ENCODE measurements around the gene CBX4.

CBX4 gene

GRCh38 chr17:79829004-79829403 is 10.2 kb downstream of the CBX4 start:
- no peak for DNase-seq (ENCODE audit: low read depth in 2 of 2)

- no peak for DNase-seq (ENCODE audit: low read depth in 2 of 2)
Measured at GRCh38 chr17:79826841-79827578, 12.2 kb downstream of the CBX4 start.

GRCh38 chr17:79826204-79826680 is 13.0 kb downstream of the CBX4 start:
- DNase-seq (ENCODE audit: low read depth in 2 of 2), result no peak

GRCh38 chr17:79825580-79825921 is 13.7 kb downstream of the CBX4 start:
- DNase-seq (ENCODE audit: low read depth in 2 of 2), result no peak

GRCh38 chr17:79824893-79825579 is 14.2 kb downstream of the CBX4 start:
- DNase-seq (ENCODE audit: low read depth in 2 of 2), result no peak

GRCh38 chr17:79824234-79824633 is 15.0 kb downstream of the CBX4 start:
- no peak for DNase-seq (ENCODE audit: low read depth in 2 of 2)

- no peak for DNase-seq (ENCODE audit: low read depth in 2 of 2)
Measured at GRCh38 chr17:79822583-79823124, 16.6 kb downstream of the CBX4 start.

- DNase-seq (ENCODE audit: low read depth in 2 of 2), result no peak
Measured at GRCh38 chr17:79821331-79822095, 17.7 kb downstream of the CBX4 start.

GRCh38 chr17:79820959-79821330 is 18.3 kb downstream of the CBX4 start:
- no peak for DNase-seq (ENCODE audit: low read depth in 2 of 2)

- no peak for DNase-seq (ENCODE audit: low read depth in 2 of 2)
Measured at GRCh38 chr17:79819534-79820276, 19.5 kb downstream of the CBX4 start.

- no peak for DNase-seq (ENCODE audit: low read depth in 2 of 2)
Measured at GRCh38 chr17:79819085-79819484, 20.2 kb downstream of the CBX4 start.

GRCh38 chr17:79818026-79818758 is 21.0 kb downstream of the CBX4 start:
- DNase-seq (ENCODE audit: low read depth in 2 of 2), result no peak

GRCh38 chr17:79815836-79816461 is 23.3 kb downstream of the CBX4 start:
- no peak for DNase-seq (ENCODE audit: low read depth in 2 of 2)

GRCh38 chr17:79814974-79815835 is 24.0 kb downstream of the CBX4 start:
- no peak for DNase-seq (ENCODE audit: low read depth in 2 of 2)

- DNase-seq (ENCODE audit: low read depth in 2 of 2), result no peak
Measured at GRCh38 chr17:79814127-79814973, 24.9 kb downstream of the CBX4 start.

GRCh38 chr17:79813297-79814126 is 25.7 kb downstream of the CBX4 start:
- no peak for DNase-seq (ENCODE audit: low read depth in 2 of 2)

- DNase-seq (ENCODE audit: low read depth in 2 of 2), result no peak
Measured at GRCh38 chr17:79812353-79813258, 26.6 kb downstream of the CBX4 start.
